HG03159 (cell line): ENCODE data around the gene DTD1.

ENCODE experiments used
- ATAC-seq: cut with Tn5 transposase; IDR thresholded peaks from one replicate; pipeline ENCODE4 v1.9.1; 2021; ENCODE audit warnings: mild to moderate bottlenecking, moderate library complexity; ENCODE audit not compliant: unreplicated experiment

Gene DTD1

DNA sequence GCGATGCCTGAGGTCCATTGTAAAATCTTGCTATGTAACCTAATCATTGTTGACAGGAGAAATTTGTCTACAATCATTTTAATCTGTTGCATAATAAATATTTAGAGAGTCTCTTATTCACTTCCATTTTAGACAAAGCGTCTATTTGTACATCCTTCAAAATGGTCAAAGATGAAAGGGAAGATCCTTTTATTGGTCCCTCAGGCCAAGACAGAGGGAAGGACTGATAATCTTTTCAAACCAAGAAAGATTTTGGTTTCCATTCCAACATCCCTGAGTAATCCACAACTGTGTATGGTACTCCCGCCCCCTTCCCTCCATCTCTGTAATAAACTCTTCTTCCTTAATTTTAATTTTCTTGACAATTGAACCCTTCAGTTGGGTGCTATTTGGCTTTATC lies 114.1 kb downstream of the DTD1 start:
- no peak for ATAC-seq

DNA sequence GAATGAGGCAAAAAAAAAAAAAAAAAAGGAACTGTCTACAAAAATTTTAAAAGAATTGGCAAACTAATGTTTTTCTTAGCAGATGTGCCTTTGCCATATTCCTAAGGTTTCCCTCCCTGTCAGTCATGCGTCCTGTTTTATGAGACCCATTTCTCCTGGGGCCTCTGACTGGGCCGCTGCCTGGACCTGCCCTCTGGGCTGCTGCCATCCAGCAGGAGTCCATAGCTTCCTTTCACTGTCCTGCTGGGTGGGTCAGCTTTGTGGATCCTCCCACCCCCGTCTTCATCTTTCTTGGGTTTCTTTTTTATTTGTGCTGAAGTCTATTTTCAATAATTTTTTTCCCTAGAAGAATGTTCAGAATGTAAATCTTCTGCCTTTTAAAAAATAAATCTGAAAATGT lies 114.9 kb downstream of the DTD1 start:
- ATAC-seq: no peak

DNA sequence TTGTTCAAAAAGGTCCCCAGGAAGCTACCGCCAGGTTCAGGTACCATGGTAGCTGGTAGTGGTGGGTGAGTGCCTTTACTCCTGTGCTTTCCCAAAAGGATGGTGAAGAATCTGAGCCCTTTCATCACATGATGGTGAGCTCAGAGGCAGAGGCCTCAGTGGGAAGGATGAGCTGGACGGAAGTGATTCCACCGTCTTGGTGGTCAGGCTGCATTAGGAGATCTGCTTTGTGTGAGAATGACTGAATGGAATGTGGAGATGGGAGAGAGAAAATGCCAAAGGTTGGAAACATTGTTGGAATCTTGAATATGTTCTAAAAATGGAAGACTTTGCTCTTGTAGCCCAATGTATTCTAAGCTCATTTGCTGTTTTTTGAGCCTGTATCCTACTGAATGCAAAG lies 117.6 kb downstream of the DTD1 start:
- ATAC-seq: no peak

DNA sequence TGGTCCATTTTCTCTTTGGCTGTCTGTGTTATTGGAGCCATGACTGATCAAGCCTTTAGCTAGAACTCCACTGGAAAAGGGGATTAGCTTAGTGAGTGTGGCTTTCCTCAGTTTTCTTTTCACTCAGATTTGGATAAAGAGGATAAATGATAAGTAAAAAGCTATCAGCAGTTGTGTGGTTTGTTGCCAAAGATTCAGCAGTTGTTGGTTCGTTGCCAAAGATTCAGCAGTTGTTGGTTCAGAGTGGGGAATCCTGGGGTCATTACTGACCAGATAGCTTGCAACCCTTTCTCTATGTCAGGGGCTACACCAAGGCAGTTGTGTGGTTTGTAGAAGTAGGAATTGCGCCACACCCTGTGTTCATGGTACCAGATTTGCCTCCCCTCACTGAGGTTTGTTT lies 118.1 kb downstream of the DTD1 start:
- ATAC-seq: no peak

DNA sequence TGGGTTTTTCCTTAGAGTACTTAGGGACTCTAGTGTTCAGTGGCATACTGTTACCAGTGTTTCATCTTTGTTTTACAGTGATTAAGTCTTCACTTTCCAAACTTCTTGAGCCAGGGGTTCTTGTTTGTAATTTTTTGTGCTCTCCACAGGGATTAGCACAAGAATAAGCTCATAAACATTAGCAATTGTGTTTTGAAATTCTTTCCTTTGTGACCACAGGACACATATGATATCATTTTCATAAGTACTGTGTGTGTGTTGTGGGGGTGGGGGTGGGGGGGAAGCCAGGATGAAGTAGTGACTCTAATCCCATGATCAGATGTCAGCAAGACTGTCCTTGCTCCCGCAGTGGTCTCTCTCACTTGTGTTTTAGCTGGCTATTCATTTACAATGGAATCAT lies 124.3 kb downstream of the DTD1 start:
- ATAC-seq: no peak

DNA sequence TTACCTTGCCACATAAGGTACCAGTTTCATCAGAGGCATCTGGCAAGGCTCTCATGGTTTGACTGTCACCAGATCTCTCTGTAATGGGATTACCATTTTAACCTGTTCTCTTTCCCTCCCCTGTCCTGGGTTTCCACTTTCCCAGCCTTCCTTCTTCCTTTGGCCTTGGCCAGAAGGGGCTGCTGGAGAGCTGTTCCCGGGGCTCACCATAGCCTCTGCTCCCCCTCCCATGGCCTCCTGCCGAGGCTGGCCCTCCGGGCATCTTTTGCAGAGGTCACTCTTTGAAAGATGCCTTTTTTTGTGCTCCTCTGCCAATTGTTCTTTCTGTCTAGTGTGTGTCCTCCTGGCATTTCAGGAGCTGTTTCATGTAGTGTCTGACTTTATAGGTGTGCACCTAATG lies 125.0 kb downstream of the DTD1 start:
- no peak for ATAC-seq

DNA sequence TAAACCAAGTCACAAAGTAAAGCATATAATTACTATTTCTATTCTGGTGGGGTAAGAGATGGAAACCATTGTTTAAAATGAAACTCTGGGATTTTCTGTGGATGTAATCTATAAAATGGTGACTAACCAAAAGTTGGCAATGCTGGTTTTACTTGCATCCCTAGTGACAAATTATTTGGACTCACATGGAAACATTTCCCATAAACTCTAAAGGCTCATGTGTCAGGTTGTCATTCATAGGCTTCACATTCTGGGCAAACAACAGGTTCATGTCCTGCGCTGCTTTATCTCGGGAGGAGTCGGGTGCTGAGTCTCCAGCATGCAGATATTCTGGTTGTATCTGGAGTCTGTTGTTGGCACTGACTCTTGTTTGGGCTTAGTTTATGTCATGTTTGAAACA lies 127.7 kb downstream of the DTD1 start:
- no peak for ATAC-seq

GRCh38 chr20:18717062-18717461 lies 129.2 kb downstream of the DTD1 start:
- no peak for ATAC-seq

GRCh38 chr20:18718129-18718528 lies 130.3 kb downstream of the DTD1 start:
- no peak for ATAC-seq

DNA sequence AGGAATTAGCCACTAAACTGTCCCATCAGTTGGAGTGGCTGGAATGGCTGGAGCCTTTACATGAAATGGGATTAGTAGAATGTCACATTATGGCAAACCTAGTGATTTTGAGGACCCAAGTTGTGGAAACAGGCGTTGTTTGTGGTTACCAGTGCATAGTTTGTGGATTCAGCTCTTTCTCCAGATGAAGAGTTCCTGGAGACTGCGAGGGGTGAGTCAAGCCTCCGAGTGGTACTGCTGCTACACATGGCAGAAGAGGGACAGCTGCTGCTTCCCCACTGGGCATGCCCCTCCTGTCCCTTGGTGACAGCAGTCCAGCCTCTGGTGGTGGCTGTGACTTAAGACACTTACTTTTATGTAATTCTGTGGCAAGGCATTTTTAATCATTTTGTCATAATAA lies 131.6 kb downstream of the DTD1 start:
- no peak for ATAC-seq

GRCh38 chr20:18721551-18722115 lies 133.8 kb downstream of the DTD1 start:
- ATAC-seq: no peak

DNA sequence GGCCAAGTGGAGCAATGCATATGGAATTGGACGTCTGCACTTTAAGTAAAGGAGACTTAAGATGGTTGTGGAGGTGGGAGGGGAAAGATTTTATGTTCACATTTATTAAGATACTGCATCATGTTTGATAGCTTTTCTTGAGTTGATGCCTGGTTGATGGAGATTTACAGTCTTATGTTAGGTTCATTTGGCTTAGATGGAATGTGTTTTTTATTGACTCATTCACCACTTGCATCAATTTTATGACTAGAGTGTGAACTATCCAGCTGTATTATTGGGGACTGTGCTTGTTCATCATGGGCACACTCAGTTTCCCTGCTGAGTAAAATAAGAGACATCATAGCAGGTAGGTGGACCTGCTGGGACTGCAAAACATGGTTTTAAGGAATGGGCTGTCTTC lies 134.5 kb downstream of the DTD1 start:
- no peak for ATAC-seq

GRCh38 chr20:18724077-18724476 lies 136.2 kb downstream of the DTD1 start:
- ATAC-seq: no peak

- no peak for ATAC-seq
Observed at GRCh38 chr20:18724788-18725464, 137.1 kb downstream of the DTD1 start.

GRCh38 chr20:18727032-18727508 lies 139.2 kb downstream of the DTD1 start:
- ATAC-seq: no peak

DNA sequence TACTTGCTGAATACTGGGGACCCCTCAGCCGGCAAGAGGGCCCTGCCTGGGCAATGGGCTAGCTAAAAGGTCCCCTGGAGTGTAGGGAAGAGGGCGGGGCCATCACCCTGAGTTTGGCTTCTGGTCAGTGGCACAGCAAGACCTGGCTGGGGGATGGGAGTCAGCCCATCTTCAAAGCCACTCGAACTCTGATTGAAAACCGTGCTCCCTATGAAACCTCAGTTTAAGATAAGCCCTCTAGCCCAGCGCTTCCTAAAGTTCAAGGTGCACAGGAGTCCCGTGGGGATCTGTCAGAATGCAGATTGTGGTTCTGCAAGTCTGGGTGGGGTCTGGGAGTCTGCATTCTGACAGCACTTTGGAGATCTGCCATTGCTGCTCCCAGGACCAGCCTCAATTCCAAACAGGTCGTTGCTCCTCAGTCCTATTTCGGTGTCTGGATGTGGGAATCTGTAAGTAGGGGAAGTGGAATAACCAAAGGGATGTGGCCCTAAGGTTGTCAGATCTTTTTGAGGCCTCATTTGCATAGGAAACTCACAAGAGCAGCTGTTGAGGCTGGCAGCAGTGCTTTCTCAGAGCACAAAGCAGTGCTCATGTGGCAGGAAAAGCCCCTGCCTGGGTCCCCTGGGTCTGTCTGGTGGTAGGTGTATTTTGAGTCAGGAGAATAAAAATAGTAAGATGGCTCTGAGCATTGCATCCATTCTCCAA lies 140.5 kb downstream of the DTD1 start:
- ATAC-seq: peak; percentile 95

GRCh38 chr20:18728870-18729224 lies 141.0 kb downstream of the DTD1 start:
- ATAC-seq: peak; percentile 27

- ATAC-seq: no peak
Observed at GRCh38 chr20:18729231-18729825, 141.5 kb downstream of the DTD1 start.

DNA sequence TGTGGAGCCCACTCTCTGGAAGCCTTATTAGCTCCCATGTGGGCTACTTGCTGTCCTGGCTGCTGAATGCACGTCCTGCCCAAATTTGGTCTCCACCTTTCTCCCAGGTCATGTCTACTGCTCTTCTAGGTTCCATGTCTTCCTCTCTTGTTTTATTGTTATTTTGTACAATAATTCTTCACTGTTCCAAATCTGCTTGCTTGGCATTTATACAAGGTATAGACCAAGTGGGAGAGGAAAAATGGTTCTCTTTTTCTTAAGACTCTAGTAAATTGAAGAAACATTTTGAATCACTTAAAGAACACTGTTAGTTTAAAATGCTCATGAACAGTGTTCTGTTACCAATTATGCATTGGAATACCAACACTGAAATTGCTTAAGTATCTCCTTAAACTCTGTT lies 144.1 kb downstream of the DTD1 start:
- no peak for ATAC-seq

DNA sequence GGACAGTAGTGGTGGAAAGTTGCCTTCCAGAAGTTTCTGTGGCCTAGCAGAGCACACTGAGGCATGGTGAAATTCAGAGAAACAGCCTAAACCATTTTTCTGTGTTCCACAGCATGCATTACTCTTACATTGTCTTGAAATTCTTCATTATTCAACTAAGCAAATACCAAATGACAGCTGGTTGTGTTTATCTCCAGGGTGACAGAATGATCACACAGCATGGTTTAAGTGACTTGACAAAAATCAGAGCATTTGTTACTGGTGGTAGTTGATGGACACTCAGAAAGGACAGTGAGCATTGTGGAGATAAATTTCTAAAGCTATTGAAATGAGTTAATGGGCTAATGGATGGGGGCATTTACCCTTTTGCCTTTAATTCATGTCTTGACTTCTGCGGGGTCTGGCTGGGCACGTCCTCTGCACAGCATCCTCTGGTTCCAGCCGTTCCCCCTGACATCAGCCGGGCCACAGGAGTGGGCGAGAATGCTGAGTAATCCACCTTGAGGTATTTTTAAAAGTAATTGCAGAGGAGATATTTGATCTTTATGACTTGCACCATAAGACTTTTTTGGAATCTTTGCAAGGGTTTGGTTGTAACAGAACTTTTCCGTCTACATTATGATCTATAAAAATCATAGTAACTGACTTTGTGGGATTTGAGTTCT lies 146.8 kb downstream of the DTD1 start:
- no peak for ATAC-seq

DNA sequence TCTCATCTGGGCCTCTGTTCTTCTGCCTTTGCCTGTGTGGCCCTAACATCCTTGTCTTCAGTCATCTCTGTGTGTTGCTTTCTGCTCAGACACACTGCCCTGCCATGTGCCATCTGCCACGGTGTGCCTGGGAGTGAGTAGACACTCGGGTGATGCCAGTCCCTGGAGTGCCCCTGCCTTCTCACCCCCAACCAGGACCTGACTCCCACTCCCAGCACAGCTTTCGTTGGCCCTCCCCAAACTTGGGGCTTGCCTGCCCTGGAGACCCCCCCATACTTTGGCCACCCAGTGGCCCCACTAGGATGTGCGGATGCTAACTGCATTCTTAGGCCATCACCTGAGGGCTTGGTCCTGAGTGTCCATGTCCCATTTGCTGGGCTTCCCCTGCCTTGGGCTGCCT lies 149.3 kb downstream of the DTD1 start:
- ATAC-seq: no peak
